Measurements from ENCODE around the gene IL26.
"Not testable (repeated sequence)": the region's sequence is repeated elsewhere in the genome, so short reads cannot be mapped to it uniquely, and the experiment has no call there.

IL26 gene

GRCh38 chr12:68190301-68190700, 35.3 kb downstream of the IL26 start:
- no peak for FAIRE-seq

GRCh38 chr12:68189821-68190242, 35.8 kb downstream of the IL26 start:
- no peak for FAIRE-seq

- FAIRE-seq, result no peak
Observed at GRCh38 chr12:68185598-68185997, 40.0 kb downstream of the IL26 start.

GRCh38 chr12:68180792-68181744, 44.5 kb downstream of the IL26 start:
- FAIRE-seq, result peak; percentile 77

- FAIRE-seq, result no peak
Observed at GRCh38 chr12:68178774-68179439, 46.7 kb downstream of the IL26 start.

GRCh38 chr12:68178184-68178583, 47.4 kb downstream of the IL26 start:
- FAIRE-seq, result no peak

GRCh38 chr12:68177562-68177961, 48.0 kb downstream of the IL26 start:
- no peak for FAIRE-seq

GRCh38 chr12:68176257-68176656, 49.4 kb downstream of the IL26 start:
- FAIRE-seq, result no peak

GRCh38 chr12:68175557-68176061, 50.0 kb downstream of the IL26 start:
- no peak for FAIRE-seq

GRCh38 chr12:68174761-68175160, 50.8 kb downstream of the IL26 start:
- not testable (repeated sequence) for FAIRE-seq

GRCh38 chr12:68173792-68174191, 51.8 kb downstream of the IL26 start:
- FAIRE-seq, result no peak

GRCh38 chr12:68170726-68171125, 54.9 kb downstream of the IL26 start:
- no peak for FAIRE-seq

GRCh38 chr12:68169213-68169889, 56.3 kb downstream of the IL26 start:
- no peak for FAIRE-seq

GRCh38 chr12:68166317-68166831, 59.2 kb downstream of the IL26 start:
- no peak for FAIRE-seq

GRCh38 chr12:68163560-68164081, 62.0 kb downstream of the IL26 start:
- FAIRE-seq, result no peak

- FAIRE-seq, result no peak
Observed at GRCh38 chr12:68162374-68162773, 63.2 kb downstream of the IL26 start.

GRCh38 chr12:68159681-68160304, 65.8 kb downstream of the IL26 start, which contains the start of gene IFNG:
IFNG (minus strand) TSS chr12:68159740; CDS start chr12:68159615, 125 bp downstream.
- no peak for FAIRE-seq

GRCh38 chr12:68158432-68158831, 67.2 kb downstream of the IL26 start:
- FAIRE-seq, result no peak

- no peak for FAIRE-seq
Observed at GRCh38 chr12:68157380-68157779, 68.2 kb downstream of the IL26 start.

GRCh38 chr12:68156636-68157035, 69.0 kb downstream of the IL26 start:
- no peak for FAIRE-seq

- no peak for FAIRE-seq
Observed at GRCh38 chr12:68154779-68155178, 70.8 kb downstream of the IL26 start.

All from islet of Langerhans (tissue), 1 donor.